HEK293 (cell line): ENCODE data around the gene IL17REL.

Experiments
- AEBP2 ChIP-seq: fragments of 450-650 bp; formaldehyde crosslinking; IDR thresholded peaks from 2 replicates; pipeline ENCODE4 v1.5.1; 2016; ENCODE audit warnings: missing biosample characterization, missing genetic modification characterization, borderline replicate concordance
- BCL6B ChIP-seq: fragments of 450-650 bp; formaldehyde crosslinking; IDR thresholded peaks from 2 replicates; pipeline ENCODE4 v1.5.1; 2017; ENCODE audit warnings: missing biosample characterization, missing genetic modification characterization
- ELK4 ChIP-seq: IDR thresholded peaks from 2 replicates; pipeline ENCODE4 v1.6.1; 2011; ENCODE audit warnings: mild to moderate bottlenecking, low read depth, low read length, borderline replicate concordance
- GLI2 ChIP-seq: fragments of 450-650 bp; formaldehyde crosslinking; IDR thresholded peaks from 2 replicates; pipeline ENCODE4; 2017; ENCODE audit warnings: missing biosample characterization, missing genetic modification characterization, low read depth, borderline replicate concordance
- KLF10 ChIP-seq: fragments of 450-650 bp; IDR thresholded peaks from 2 replicates; pipeline ENCODE4 v1.5.1; 2018; ENCODE audit warnings: missing biosample characterization, mild to moderate bottlenecking, missing genetic modification characterization
- KLF16 ChIP-seq: fragments of 450-650 bp; formaldehyde crosslinking; IDR thresholded peaks from 2 replicates; pipeline ENCODE4 v1.5.1; 2017; ENCODE audit warnings: missing biosample characterization, missing genetic modification characterization
- KLF9 ChIP-seq: fragments of 450-650 bp; formaldehyde crosslinking; IDR thresholded peaks from 2 replicates; pipeline ENCODE4 v1.5.1; 2016; ENCODE audit warnings: missing biosample characterization, missing genetic modification characterization, low read depth
- SALL2 ChIP-seq: fragments of 450-650 bp; formaldehyde crosslinking; IDR thresholded peaks from 2 replicates; pipeline ENCODE4 v1.5.0; 2017; ENCODE audit warnings: missing biosample characterization, mild to moderate bottlenecking, missing genetic modification characterization, borderline replicate concordance
- SCRT2 ChIP-seq: fragments of 450-650 bp; formaldehyde crosslinking; IDR thresholded peaks from 2 replicates; pipeline ENCODE4 v1.5.1; 2016; ENCODE audit warnings: missing biosample characterization, missing genetic modification characterization
- WT1 ChIP-seq: fragments of 450-650 bp; formaldehyde crosslinking; IDR thresholded peaks from 2 replicates; pipeline ENCODE4 v1.5.1; 2016; ENCODE audit warnings: missing biosample characterization, missing genetic modification characterization
- YY1 ChIP-seq: fragments of 450-650 bp; formaldehyde crosslinking; IDR thresholded peaks from 2 replicates; pipeline ENCODE4 v1.5.1; 2018; ENCODE audit warnings: missing biosample characterization, missing genetic modification characterization
- YY2 ChIP-seq: fragments of 450-650 bp; formaldehyde crosslinking; IDR thresholded peaks from 2 replicates; pipeline ENCODE4 v1.5.1; 2016; ENCODE audit warnings: missing biosample characterization, missing genetic modification characterization
- ZBTB10 ChIP-seq: fragments of 450-650 bp; formaldehyde crosslinking; IDR thresholded peaks from 2 replicates; pipeline ENCODE4 v1.5.1; 2016; ENCODE audit warnings: missing biosample characterization, missing genetic modification characterization
- ZBTB17 ChIP-seq: fragments of 450-650 bp; formaldehyde crosslinking; IDR thresholded peaks from 2 replicates; pipeline ENCODE4 v1.5.1; 2016; ENCODE audit warnings: missing biosample characterization, missing genetic modification characterization
- ZBTB26 ChIP-seq: fragments of 450-650 bp; formaldehyde crosslinking; optimal IDR thresholded peaks from 2 replicates; pipeline ENCODE3; 2016; ENCODE audit warnings: missing biosample characterization, mild to moderate bottlenecking, missing genetic modification characterization
- ZBTB6 ChIP-seq: fragments of 450-650 bp; formaldehyde crosslinking; IDR thresholded peaks from 2 replicates; pipeline ENCODE4 v1.5.1; 2017; ENCODE audit warnings: missing biosample characterization, missing genetic modification characterization
- ZNF121 ChIP-seq: fragments of 450-650 bp; formaldehyde crosslinking; IDR thresholded peaks from 2 replicates; pipeline ENCODE4 v1.5.1; 2016; ENCODE audit warnings: missing biosample characterization, missing genetic modification characterization
- ZNF132 ChIP-seq: fragments of 450-650 bp; formaldehyde crosslinking; IDR thresholded peaks from 2 replicates; pipeline ENCODE4 v1.5.1; 2017; ENCODE audit warnings: missing biosample characterization, missing genetic modification characterization, borderline replicate concordance
- ZNF16 ChIP-seq: fragments of 450-650 bp; formaldehyde crosslinking; IDR thresholded peaks from 2 replicates; pipeline ENCODE4 v1.5.1; 2016; ENCODE audit warnings: low read depth, missing biosample characterization, missing genetic modification characterization
- ZNF223 ChIP-seq: fragments of 450-650 bp; formaldehyde crosslinking; IDR thresholded peaks from 2 replicates; pipeline ENCODE4 v1.5.1; 2016; ENCODE audit warnings: missing biosample characterization, missing genetic modification characterization
- ZNF23 ChIP-seq: fragments of 450-650 bp; formaldehyde crosslinking; IDR thresholded peaks from 2 replicates; pipeline ENCODE4 v1.5.1; 2016; ENCODE audit warnings: missing biosample characterization, missing genetic modification characterization, borderline replicate concordance
- ZNF335 ChIP-seq: fragments of 450-650 bp; formaldehyde crosslinking; conservative IDR thresholded peaks from 2 replicates; pipeline ENCODE4 v1.5.1; 2016; ENCODE audit warnings: missing biosample characterization, missing genetic modification characterization
- ZNF37A ChIP-seq: fragments of 450-650 bp; IDR thresholded peaks from 2 replicates; pipeline ENCODE4 v1.5.1; 2018; ENCODE audit warnings: missing biosample characterization, missing genetic modification characterization
- ZNF391 ChIP-seq: fragments of 450-650 bp; formaldehyde crosslinking; IDR thresholded peaks from 2 replicates; pipeline ENCODE4 v1.5.1; 2016; ENCODE audit warnings: low read depth, missing biosample characterization, missing genetic modification characterization, borderline replicate concordance
- ZNF423 ChIP-seq: fragments of 450-650 bp; formaldehyde crosslinking; IDR thresholded peaks from 2 replicates; pipeline ENCODE4 v1.5.1; 2016; ENCODE audit warnings: missing biosample characterization, missing genetic modification characterization
- ZNF449 ChIP-seq: fragments of 450-650 bp; formaldehyde crosslinking; IDR thresholded peaks from 2 replicates; pipeline ENCODE4 v1.5.1; 2017; ENCODE audit warnings: missing biosample characterization, mild to moderate bottlenecking, missing genetic modification characterization, moderate library complexity
- ZNF558 ChIP-seq: fragments of 450-650 bp; formaldehyde crosslinking; IDR thresholded peaks from 2 replicates; pipeline ENCODE4 v1.5.1; 2016; ENCODE audit warnings: missing biosample characterization, missing genetic modification characterization
- ZNF585B ChIP-seq: fragments of 450-650 bp; formaldehyde crosslinking; IDR thresholded peaks from 2 replicates; pipeline ENCODE4 v1.5.1; 2016; ENCODE audit warnings: missing biosample characterization, missing genetic modification characterization
- ZNF660 ChIP-seq: fragments of 450-650 bp; IDR thresholded peaks from 2 replicates; pipeline ENCODE4 v1.5.1; 2018; ENCODE audit warnings: missing biosample characterization, mild to moderate bottlenecking, missing genetic modification characterization
- ZNF664 ChIP-seq: fragments of 450-650 bp; formaldehyde crosslinking; IDR thresholded peaks from 2 replicates; pipeline ENCODE4 v1.5.1; 2016; ENCODE audit warnings: missing biosample characterization, missing genetic modification characterization
- ZXDB ChIP-seq: fragments of 450-650 bp; formaldehyde crosslinking; IDR thresholded peaks from 2 replicates; pipeline ENCODE4 v1.5.1; 2016; ENCODE audit warnings: missing biosample characterization, missing genetic modification characterization

Gene IL17REL

GRCh38 chr22:50007057-50007511 is 5.5 kb downstream of the IL17REL start (continued):
- TF ChIP-seq ELK4 (no peak), ZBTB17 (tag by site-specific recombination) (peak; percentile 13; the same call in 1 of the 2 replicates), ZNF16 (tag by site-specific recombination) (no peak), SALL2 (no peak), ZNF449 (tag by site-specific recombination) (no peak), ZNF558 (no peak), ZBTB10 (tag by site-specific recombination) (no peak), YY2 (tag by site-specific recombination) (no peak), ZNF391 (tag by site-specific recombination) (no peak), SCRT2 (no peak), WT1 (tag by site-specific recombination) (no peak), YY1 (tag by site-specific recombination) (no peak), GLI2 (tag by site-specific recombination) (no peak), ZBTB6 (no peak), ZNF37A (tag by site-specific recombination) (no peak), KLF16 (tag by site-specific recombination) (peak; percentile 42; the same call in 1 of the 2 replicates), AEBP2 (tag by site-specific recombination) (no peak), ZNF223 (tag by site-specific recombination) (no peak), ZNF23 (tag by site-specific recombination) (no peak), ZXDB (tag by site-specific recombination) (no peak), ZNF335 (tag by site-specific recombination) (no peak), ZNF585B (tag by site-specific recombination) (no peak), ZNF132 (no peak), ZBTB26 (tag by site-specific recombination) (no peak), BCL6B (tag by site-specific recombination) (0 out of 2 replicates have a peak, but pooled peaks have one; percentile 28), ZNF660 (tag by site-specific recombination) (no peak), KLF9 (tag by site-specific recombination) (no peak), ZNF121 (tag by site-specific recombination) (peak; percentile 88), ZNF423 (no peak), KLF10 (tag by site-specific recombination) (0 out of 2 replicates have a peak, but pooled peaks have one; percentile 38), ZNF664 (no peak)
